HepG2 (cell line): ENCODE data around the gene SLC17A8. TPM values are rescaled to one million over a fixed set of nuclear protein-coding genes. Genes with fewer than 3 reads are reported as not detected.

Source experiments
- HES4 ChIP-seq: sonication (generic); formaldehyde crosslinking; IDR thresholded peaks from 2 replicates; pipeline ENCODE4 v1.9.0; 2021; ENCODE audit warnings: mild to moderate bottlenecking, missing genetic modification reagents, borderline replicate concordance
- HMGA1 ChIP-seq: sonication (generic); formaldehyde crosslinking; conservative IDR thresholded peaks from 2 replicates; pipeline ENCODE4 v1.4.0; 2020; ENCODE audit warnings: missing genetic modification reagents
- KAT7 ChIP-seq: IDR thresholded peaks from 2 replicates; pipeline ENCODE4 v1.6.1; 2018; ENCODE audit warnings: borderline replicate concordance, missing compliant biosample characterization
- MIER3 ChIP-seq: IDR thresholded peaks from 2 replicates; pipeline ENCODE4 v1.6.1; 2016; ENCODE audit warnings: missing compliant biosample characterization, borderline replicate concordance
- NCOA5 ChIP-seq: sonication (generic); formaldehyde crosslinking; IDR thresholded peaks from 2 replicates; pipeline ENCODE4 v1.4.0; 2020; ENCODE audit warnings: missing genetic modification reagents
- RBFOX2 ChIP-seq: fragments of 200-400 bp; formaldehyde crosslinking; IDR thresholded peaks from 2 replicates; pipeline ENCODE4 v1.6.1; 2017; ENCODE audit warnings: low read depth, mild to moderate bottlenecking, low read length
- ZFP62 ChIP-seq: sonication (generic); formaldehyde crosslinking; IDR thresholded peaks from 2 replicates; pipeline ENCODE4 v1.4.0; 2020; ENCODE audit warnings: missing genetic modification reagents
- ZNF207 ChIP-seq: fragments of 450-650 bp; IDR thresholded peaks from 2 replicates; pipeline ENCODE4 v1.6.1; 2016; ENCODE audit warnings: antibody characterized with exemption, borderline replicate concordance
- ZNF253 ChIP-seq: sonication (generic); formaldehyde crosslinking; IDR thresholded peaks from 2 replicates; pipeline ENCODE4 v1.8.0; 2022; ENCODE audit warnings: mild to moderate bottlenecking, missing genetic modification reagents, borderline replicate concordance
- ZNF350 ChIP-seq: sonication (generic); formaldehyde crosslinking; IDR thresholded peaks from 2 replicates; pipeline ENCODE4 v1.4.0; 2020; ENCODE audit warnings: mild to moderate bottlenecking, low read depth, missing genetic modification reagents, borderline replicate concordance
- ZNF547 ChIP-seq: sonication (generic); formaldehyde crosslinking; IDR thresholded peaks from 2 replicates; pipeline ENCODE4 v1.5.1; 2020; ENCODE audit warnings: mild to moderate bottlenecking, missing genetic modification reagents
- ZNF619 ChIP-seq: sonication (generic); formaldehyde crosslinking; IDR thresholded peaks from 2 replicates; pipeline ENCODE4 v1.4.0; 2020; ENCODE audit warnings: mild to moderate bottlenecking, missing genetic modification reagents
- ZNF737 ChIP-seq: sonication (generic); formaldehyde crosslinking; IDR thresholded peaks from 2 replicates; pipeline ENCODE4 v1.5.0; 2020; ENCODE audit warnings: missing genetic modification reagents, mild to moderate bottlenecking, borderline replicate concordance
- ZNF776 ChIP-seq: sonication (generic); formaldehyde crosslinking; IDR thresholded peaks from 2 replicates; pipeline ENCODE4 v1.4.0; 2020; ENCODE audit warnings: mild to moderate bottlenecking, missing genetic modification reagents
- polyA plus RNA-seq, 8 experiments: library from polyadenylated mRNA; depleted of rRNA in 3 of 8; stranded (reverse) in 7 of 8; unstranded in 1 of 8; fragments of >200 nt; fragmentation: Illumina TruSeq in 4 of 8; extraction: Trizol in 4 of 8; gene quantifications; 2 replicates each; pipeline versions ENCODE4 v1.2.1 to v1.2.3, GENCODE V29; 2011 to 2016; ENCODE audit warnings: low read depth in 4 of 8, missing spikeins in 1 of 8, mixed read lengths in 1 of 8; ENCODE audit not compliant: insufficient read depth in 1 of 8
- total RNA-seq, 5 experiments: library from RNA; depleted of rRNA; stranded (reverse); fragments of >200 nt; fragmentation: Illumina TruSeq; extraction: Trizol; gene quantifications; 2 replicates each; pipeline ENCODE4 v1.2.3, GENCODE V29; 2016; ENCODE audit warnings: low read depth in 1 of 5
- TF ChIP-seq, protein P1 (sequence below), 2 experiments: sonication (generic) in 1 of 2; formaldehyde crosslinking in 1 of 2; IDR thresholded peaks; 2 replicates each; pipeline versions ENCODE4 v1.4.0 to v1.6.1; 2016 to 2020; ENCODE audit warnings: borderline replicate concordance in 1 of 2, low read depth in 1 of 2, mild to moderate bottlenecking in 1 of 2, missing genetic modification reagents in 1 of 2
- TF ChIP-seq, protein P2 (sequence below): sonication (generic); formaldehyde crosslinking; IDR thresholded peaks from 2 replicates; pipeline ENCODE4 v1.4.0; 2020; ENCODE audit warnings: missing genetic modification reagents
- TF ChIP-seq, protein P3 (sequence below): sonication (generic); formaldehyde crosslinking; IDR thresholded peaks from 2 replicates; pipeline ENCODE4 v1.4.0; 2020; ENCODE audit warnings: missing genetic modification reagents
- TF ChIP-seq, protein P4 (sequence below): sonication (generic); formaldehyde crosslinking; IDR thresholded peaks from 2 replicates; pipeline ENCODE4 v1.5.1; 2020; ENCODE audit warnings: mild to moderate bottlenecking, missing genetic modification reagents, moderate library complexity

SLC17A8 gene
- total and polyA plus RNA-seq, 2 of the 13 experiments (the other 11 are each of a cell fraction or from before 2014, with no cell fraction given) = 0.07 to 0.15 TPM

DNA sequence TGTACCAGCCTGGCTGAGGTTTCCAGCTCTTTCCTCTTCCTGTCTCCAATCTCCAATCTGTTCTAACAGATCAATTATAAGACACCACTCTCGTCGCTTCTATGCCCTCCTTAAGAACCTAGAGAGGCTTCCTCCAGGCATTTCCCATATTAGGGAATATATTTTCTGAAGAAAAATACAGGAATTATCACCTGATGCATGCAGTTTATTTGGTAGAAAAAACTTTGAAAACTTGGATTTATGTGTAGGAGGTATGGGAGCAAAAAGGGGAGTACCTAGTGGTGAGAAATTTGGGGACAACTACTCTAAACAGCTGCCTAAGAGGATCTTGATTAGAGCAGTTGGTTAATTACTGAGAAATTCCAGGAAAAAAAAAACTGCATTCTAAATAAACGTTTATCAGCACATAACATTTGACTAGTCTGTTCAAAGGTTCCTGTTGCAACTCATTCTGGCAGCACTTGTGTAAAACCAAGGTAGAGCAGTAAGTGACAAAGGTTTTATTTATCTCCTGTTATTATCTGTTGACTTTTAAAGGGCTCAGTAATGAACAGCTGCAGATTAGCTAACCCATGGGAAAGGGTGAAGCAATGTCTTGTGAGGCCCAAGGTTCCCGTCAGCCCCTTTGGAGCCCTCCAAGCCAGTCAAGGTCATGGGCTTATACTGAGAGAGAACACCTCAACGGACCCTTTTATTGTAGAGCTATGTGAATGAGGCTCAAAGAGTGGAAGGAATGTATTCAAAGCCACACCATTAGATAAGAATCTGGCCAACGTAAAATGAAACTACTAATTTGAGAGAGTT, 80.4 kb downstream of the SLC17A8 start (continued):
- TF ChIP-seq, protein P1, sequence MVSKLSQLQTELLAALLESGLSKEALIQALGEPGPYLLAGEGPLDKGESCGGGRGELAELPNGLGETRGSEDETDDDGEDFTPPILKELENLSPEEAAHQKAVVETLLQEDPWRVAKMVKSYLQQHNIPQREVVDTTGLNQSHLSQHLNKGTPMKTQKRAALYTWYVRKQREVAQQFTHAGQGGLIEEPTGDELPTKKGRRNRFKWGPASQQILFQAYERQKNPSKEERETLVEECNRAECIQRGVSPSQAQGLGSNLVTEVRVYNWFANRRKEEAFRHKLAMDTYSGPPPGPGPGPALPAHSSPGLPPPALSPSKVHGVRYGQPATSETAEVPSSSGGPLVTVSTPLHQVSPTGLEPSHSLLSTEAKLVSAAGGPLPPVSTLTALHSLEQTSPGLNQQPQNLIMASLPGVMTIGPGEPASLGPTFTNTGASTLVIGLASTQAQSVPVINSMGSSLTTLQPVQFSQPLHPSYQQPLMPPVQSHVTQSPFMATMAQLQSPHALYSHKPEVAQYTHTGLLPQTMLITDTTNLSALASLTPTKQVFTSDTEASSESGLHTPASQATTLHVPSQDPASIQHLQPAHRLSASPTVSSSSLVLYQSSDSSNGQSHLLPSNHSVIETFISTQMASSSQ (IDR thresholded peaks at IDR 0.05; ENCODE audit: low read depth) = peak; percentile 87
- TF ChIP-seq, protein P1 (CRISPR knock-in tag; IDR thresholded peaks at IDR 0.05; ENCODE audit: borderline replicate concordance) = peak; percentile 91
- TF ChIP-seq, protein P2, sequence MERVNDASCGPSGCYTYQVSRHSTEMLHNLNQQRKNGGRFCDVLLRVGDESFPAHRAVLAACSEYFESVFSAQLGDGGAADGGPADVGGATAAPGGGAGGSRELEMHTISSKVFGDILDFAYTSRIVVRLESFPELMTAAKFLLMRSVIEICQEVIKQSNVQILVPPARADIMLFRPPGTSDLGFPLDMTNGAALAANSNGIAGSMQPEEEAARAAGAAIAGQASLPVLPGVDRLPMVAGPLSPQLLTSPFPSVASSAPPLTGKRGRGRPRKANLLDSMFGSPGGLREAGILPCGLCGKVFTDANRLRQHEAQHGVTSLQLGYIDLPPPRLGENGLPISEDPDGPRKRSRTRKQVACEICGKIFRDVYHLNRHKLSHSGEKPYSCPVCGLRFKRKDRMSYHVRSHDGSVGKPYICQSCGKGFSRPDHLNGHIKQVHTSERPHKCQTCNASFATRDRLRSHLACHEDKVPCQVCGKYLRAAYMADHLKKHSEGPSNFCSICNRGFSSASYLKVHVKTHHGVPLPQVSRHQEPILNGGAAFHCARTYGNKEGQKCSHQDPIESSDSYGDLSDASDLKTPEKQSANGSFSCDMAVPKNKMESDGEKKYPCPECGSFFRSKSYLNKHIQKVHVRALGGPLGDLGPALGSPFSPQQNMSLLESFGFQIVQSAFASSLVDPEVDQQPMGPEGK (CRISPR knock-in tag) = peak; percentile 83
- no peak for TF ChIP-seq ZNF253 (CRISPR knock-in tag)
- no peak for TF ChIP-seq RBFOX2
- peak; percentile 90; the same call in 1 of the 2 replicates for TF ChIP-seq MIER3 (CRISPR knock-in tag)
- TF ChIP-seq, protein P3, sequence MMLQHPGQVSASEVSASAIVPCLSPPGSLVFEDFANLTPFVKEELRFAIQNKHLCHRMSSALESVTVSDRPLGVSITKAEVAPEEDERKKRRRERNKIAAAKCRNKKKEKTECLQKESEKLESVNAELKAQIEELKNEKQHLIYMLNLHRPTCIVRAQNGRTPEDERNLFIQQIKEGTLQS (CRISPR knock-in tag) = peak; percentile 69; the same call in 1 of the 2 replicates
- TF ChIP-seq HMGA1 (CRISPR knock-in tag) = no peak
- no peak for TF ChIP-seq ZNF619 (CRISPR knock-in tag)
- TF ChIP-seq KAT7 (CRISPR knock-in tag) = 0 out of 2 replicates have a peak, but pooled peaks have one; percentile 80
- TF ChIP-seq ZNF776 = no peak
- TF ChIP-seq ZNF737 (CRISPR knock-in tag) = no peak
- TF ChIP-seq ZNF350 = peak; percentile 73; the same call in 1 of the 2 replicates
- no peak for TF ChIP-seq ZFP62 (CRISPR knock-in tag)
- no peak for TF ChIP-seq NCOA5 (CRISPR knock-in tag)
- TF ChIP-seq ZNF207 = no peak
- no peak for TF ChIP-seq ZNF547 (CRISPR knock-in tag)
- no peak for TF ChIP-seq HES4 (CRISPR knock-in tag)
- TF ChIP-seq, protein P4, sequence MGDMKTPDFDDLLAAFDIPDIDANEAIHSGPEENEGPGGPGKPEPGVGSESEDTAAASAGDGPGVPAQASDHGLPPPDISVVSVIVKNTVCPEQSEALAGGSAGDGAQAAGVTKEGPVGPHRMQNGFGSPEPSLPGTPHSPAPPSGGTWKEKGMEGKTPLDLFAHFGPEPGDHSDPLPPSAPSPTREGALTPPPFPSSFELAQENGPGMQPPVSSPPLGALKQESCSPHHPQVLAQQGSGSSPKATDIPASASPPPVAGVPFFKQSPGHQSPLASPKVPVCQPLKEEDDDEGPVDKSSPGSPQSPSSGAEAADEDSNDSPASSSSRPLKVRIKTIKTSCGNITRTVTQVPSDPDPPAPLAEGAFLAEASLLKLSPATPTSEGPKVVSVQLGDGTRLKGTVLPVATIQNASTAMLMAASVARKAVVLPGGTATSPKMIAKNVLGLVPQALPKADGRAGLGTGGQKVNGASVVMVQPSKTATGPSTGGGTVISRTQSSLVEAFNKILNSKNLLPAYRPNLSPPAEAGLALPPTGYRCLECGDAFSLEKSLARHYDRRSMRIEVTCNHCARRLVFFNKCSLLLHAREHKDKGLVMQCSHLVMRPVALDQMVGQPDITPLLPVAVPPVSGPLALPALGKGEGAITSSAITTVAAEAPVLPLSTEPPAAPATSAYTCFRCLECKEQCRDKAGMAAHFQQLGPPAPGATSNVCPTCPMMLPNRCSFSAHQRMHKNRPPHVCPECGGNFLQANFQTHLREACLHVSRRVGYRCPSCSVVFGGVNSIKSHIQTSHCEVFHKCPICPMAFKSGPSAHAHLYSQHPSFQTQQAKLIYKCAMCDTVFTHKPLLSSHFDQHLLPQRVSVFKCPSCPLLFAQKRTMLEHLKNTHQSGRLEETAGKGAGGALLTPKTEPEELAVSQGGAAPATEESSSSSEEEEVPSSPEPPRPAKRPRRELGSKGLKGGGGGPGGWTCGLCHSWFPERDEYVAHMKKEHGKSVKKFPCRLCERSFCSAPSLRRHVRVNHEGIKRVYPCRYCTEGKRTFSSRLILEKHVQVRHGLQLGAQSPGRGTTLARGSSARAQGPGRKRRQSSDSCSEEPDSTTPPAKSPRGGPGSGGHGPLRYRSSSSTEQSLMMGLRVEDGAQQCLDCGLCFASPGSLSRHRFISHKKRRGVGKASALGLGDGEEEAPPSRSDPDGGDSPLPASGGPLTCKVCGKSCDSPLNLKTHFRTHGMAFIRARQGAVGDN (CRISPR knock-in tag) = no peak
